SK-N-SH (cell line): ENCODE data around the gene RELCH. TPM values are rescaled to one million over a fixed set of nuclear protein-coding genes. Genes with fewer than 3 reads are reported as not detected.

Experiments used
- CTCF ChIA-PET: fragments of 300-600, 350-600 bp; formaldehyde crosslinking; extraction: SDS; loops from one replicate; lab custom pipeline; 2021; lab: Yijun Ruan, JAX
- POLR2A ChIA-PET: fragments of 350-600 bp; sonication (Branson Sonifier 250); formaldehyde crosslinking; extraction: SDS; loops from one replicate; lab custom pipeline; 2020; ENCODE audit warnings: antibody characterized with exemption, inconsistent platforms; lab: Yijun Ruan, JAX
- DNase-seq: peaks from one replicate; pipeline ENCODE4 v3.0.0; 2012
- H2AFZ ChIP-seq: fragments of 200-600 bp; sonication (generic); 2 replicates; pipeline ENCODE4 v1.8.1; 2016; ENCODE audit warnings: antibody characterized with exemption, mild to moderate bottlenecking, low read depth
- H3F3A ChIP-seq: fragments of 200-600 bp; sonication (generic); replicated peaks from 2 replicates; pipeline ENCODE3; 2016; ENCODE audit warnings: antibody characterized with exemption, mild to moderate bottlenecking; ENCODE audit not compliant: insufficient read depth
- H3K27ac ChIP-seq, 2 experiments: fragments of 200-500 bp in 1 of 2; fragments of 200-600 bp in 1 of 2; sonication (Bioruptor generic) in 1 of 2; sonication (generic), shearing (Covaris generic) in 1 of 2; 2 replicates each; pipeline versions ENCODE4 v1.5.1 to v1.6.1; 2014 to 2016; ENCODE audit warnings: low read depth in 2 of 2, inconsistent platforms in 1 of 2, low read length in 1 of 2, mild to moderate bottlenecking in 1 of 2, mixed read lengths in 1 of 2
- H3K27me3 ChIP-seq: fragments of 200-600 bp; sonication (generic), shearing (Covaris generic); 2 replicates; pipeline ENCODE4 v1.6.1; 2016; ENCODE audit warnings: mixed run types; ENCODE audit not compliant: insufficient read depth
- H3K36me3 ChIP-seq, 2 experiments: fragments of 200-500 bp in 1 of 2; fragments of 200-600 bp in 1 of 2; sonication (Bioruptor generic) in 1 of 2; sonication (generic) in 1 of 2; replicated peaks in 1 of 2; 2 replicates each; pipeline versions ENCODE3 to v1.5.1; 2014 to 2016; ENCODE audit warnings: low read length in 1 of 2, mild to moderate bottlenecking in 1 of 2; ENCODE audit not compliant: insufficient read depth in 2 of 2, control insufficient read depth in 1 of 2
- H3K4me1 ChIP-seq, 2 experiments: fragments of 200-500 bp in 1 of 2; fragments of 200-600 bp in 1 of 2; sonication (Bioruptor generic) in 1 of 2; sonication (generic), shearing (Covaris generic) in 1 of 2; 2 replicates each; pipeline versions ENCODE4 v1.5.1 to v1.6.1; 2014 to 2016; ENCODE audit warnings: low read depth in 1 of 2, low read length in 1 of 2, mixed run types in 1 of 2; ENCODE audit not compliant: insufficient read depth in 2 of 2, control insufficient read depth in 1 of 2
- H3K4me2 ChIP-seq: fragments of 200-600 bp; sonication (generic), shearing (Covaris generic); 2 replicates; pipeline ENCODE4 v1.6.1; 2017; ENCODE audit warnings: mixed run types
- H3K4me3 ChIP-seq, 2 experiments: fragments of 200-500 bp in 1 of 2; fragments of 200-600 bp in 1 of 2; sonication (Bioruptor generic) in 1 of 2; sonication (generic), shearing (Covaris generic) in 1 of 2; 2 replicates each; pipeline versions ENCODE4 v1.5.1 to v1.8.1; 2014 to 2016; ENCODE audit warnings: low read depth in 2 of 2, inconsistent platforms in 1 of 2, low read length in 1 of 2, mild to moderate bottlenecking in 1 of 2, mixed read lengths in 1 of 2, moderate library complexity in 1 of 2
- H3K79me2 ChIP-seq: fragments of 200-600 bp; sonication (generic); 2 replicates; pipeline ENCODE4 v1.8.1; 2017; ENCODE audit warnings: mild to moderate bottlenecking; ENCODE audit not compliant: insufficient read depth
- H3K9ac ChIP-seq: fragments of 200-600 bp; sonication (generic); 2 replicates; pipeline ENCODE4 v1.6.1; 2017; ENCODE audit warnings: mixed run types
- H3K9me2 ChIP-seq: fragments of 200-600 bp; sonication (generic); 2 replicates; pipeline ENCODE4 v1.6.1; 2017; ENCODE audit warnings: mixed run types
- H3K9me3 ChIP-seq: fragments of 200-600 bp; sonication (generic); 2 replicates; pipeline ENCODE4 v1.6.1; 2017; ENCODE audit warnings: mixed run types, mild to moderate bottlenecking, moderate library complexity
- H4K20me1 ChIP-seq: fragments of 200-600 bp; sonication (generic); 2 replicates; pipeline ENCODE4 v1.6.1; 2017; ENCODE audit warnings: mild to moderate bottlenecking, mixed run types; ENCODE audit not compliant: insufficient read depth
- CHD2 ChIP-seq: fragments of 150-350 bp; IDR thresholded peaks from 2 replicates; pipeline ENCODE4 v1.6.1; 2018; ENCODE audit warnings: low read length; ENCODE audit not compliant: partially characterized antibody
- ELF1 ChIP-seq: IDR thresholded peaks from 2 replicates; pipeline ENCODE4 v1.4.0; 2012
- EZH2phosphoT487 ChIP-seq: fragments of 200-600 bp; sonication (generic); IDR thresholded peaks from 2 replicates; pipeline ENCODE4 v1.6.1; 2017; ENCODE audit warnings: low read depth, mixed run types, mild to moderate bottlenecking, antibody characterized with exemption, moderate library complexity, borderline replicate concordance
- FOSL2 ChIP-seq: IDR thresholded peaks from 2 replicates; pipeline ENCODE4 v1.4.0; 2012; ENCODE audit warnings: low read depth, mild to moderate bottlenecking, moderate library complexity, borderline replicate concordance
- GABPA ChIP-seq: IDR thresholded peaks from 2 replicates; pipeline ENCODE4 v1.4.0; 2012; ENCODE audit warnings: low read depth, mild to moderate bottlenecking
- GATA2 ChIP-seq: sonication (generic); formaldehyde crosslinking; IDR thresholded peaks from 2 replicates; pipeline ENCODE4 v1.5.0; 2020; ENCODE audit warnings: mild to moderate bottlenecking, missing genetic modification reagents
- JUND ChIP-seq: IDR thresholded peaks from 2 replicates; pipeline ENCODE4 v1.4.0; 2012
- MAX ChIP-seq: IDR thresholded peaks from 2 replicates; pipeline ENCODE4 v1.4.0; 2012; ENCODE audit warnings: low read depth
- MEF2A ChIP-seq: IDR thresholded peaks from 2 replicates; pipeline ENCODE4 v1.4.0; 2012; ENCODE audit warnings: low read depth, borderline replicate concordance
- MXI1 ChIP-seq: IDR thresholded peaks from 2 replicates; pipeline ENCODE4 v1.6.1; 2012; ENCODE audit warnings: mild to moderate bottlenecking, low read depth, low read length, improper control_type of control experiment
- NFIC ChIP-seq: IDR thresholded peaks from 2 replicates; pipeline ENCODE4 v1.4.0; 2012; ENCODE audit warnings: borderline replicate concordance
- POLR2AphosphoS5 ChIP-seq: IDR thresholded peaks from 2 replicates; pipeline ENCODE4 v1.6.1; 2012; ENCODE audit warnings: low read depth, low read length
- RAD21 ChIP-seq: IDR thresholded peaks from 2 replicates; pipeline ENCODE4 v1.6.1; 2012; ENCODE audit warnings: mild to moderate bottlenecking, low read length
- RXRA ChIP-seq: IDR thresholded peaks from 2 replicates; pipeline ENCODE4 v1.4.0; 2012; ENCODE audit warnings: low read depth, mild to moderate bottlenecking, borderline replicate concordance
- SIN3A ChIP-seq: IDR thresholded peaks from 2 replicates; pipeline ENCODE4 v1.6.1; 2012; ENCODE audit warnings: low read depth, mild to moderate bottlenecking, low read length, moderate library complexity, borderline replicate concordance
- TAF1 ChIP-seq: IDR thresholded peaks from 2 replicates; pipeline ENCODE4 v1.6.1; 2012; ENCODE audit warnings: low read depth, mild to moderate bottlenecking, low read length, moderate library complexity, borderline replicate concordance
- TCF12 ChIP-seq: IDR thresholded peaks from 2 replicates; pipeline ENCODE4 v1.4.0; 2012
- TEAD4 ChIP-seq: IDR thresholded peaks from 2 replicates; pipeline ENCODE4 v1.4.0; 2012; ENCODE audit warnings: mild to moderate bottlenecking, borderline replicate concordance; ENCODE audit not compliant: insufficient read depth
- USF1 ChIP-seq: IDR thresholded peaks from 2 replicates; pipeline ENCODE4 v1.4.0; 2012; ENCODE audit warnings: low read depth, borderline replicate concordance
- USF2 ChIP-seq: fragments of 150-350 bp; IDR thresholded peaks from 2 replicates; pipeline ENCODE4 v1.6.1; 2017; ENCODE audit warnings: antibody characterized with exemption, low read length, low read depth, borderline replicate concordance
- ZBTB33 ChIP-seq: IDR thresholded peaks from 2 replicates; pipeline ENCODE4 v1.4.0; 2012; ENCODE audit warnings: low read depth, borderline replicate concordance
- WGBS: methylation state at CpG from one replicate; pipeline ENCODE4 v1.1.6; 2017; ENCODE audit warnings: low lambda C conversion rate; 5-methylcytosine and 5-hydroxymethylcytosine counted together
- polyA plus RNA-seq, 3 experiments: library from polyadenylated mRNA; depleted of rRNA; stranded (reverse); fragments of >200 nt; gene quantifications; 2 replicates each; pipeline ENCODE4 v1.2.3, GENCODE V29; 2012

RELCH gene
- polyA plus RNA-seq, 1 of the 3 experiments (the other 2 are of a cell fraction) = 7.4 TPM

GRCh38 chr18:62347089-62347506, 160.0 kb downstream of the RELCH start (continued):
- TF ChIP-seq ZBTB33 = no peak
- TF ChIP-seq NFIC = no peak
- TF ChIP-seq GABPA = no peak

GRCh38 chr18:62348474-62348873, 161.4 kb downstream of the RELCH start:
- no peak for TF ChIP-seq SIN3A
- TF ChIP-seq USF1 = no peak
- no peak for TF ChIP-seq NFIC
- no peak for TF ChIP-seq ELF1
- no peak for TF ChIP-seq ZBTB33
- no peak for TF ChIP-seq USF2
- no peak for TF ChIP-seq MEF2A
- TF ChIP-seq RAD21 = no peak
- POLR2A ChIA-PET = no interaction called here
- Histone ChIP-seq H2AFZ (no peak overlapping the region), H3K4me1 (no peaks in the 10 kb centered on the region; a peak in 1 of 4 replicates), H4K20me1 (no peaks in the 10 kb centered on the region), H3K79me2 (no peaks in the 10 kb centered on the region), H3K9ac (no peak overlapping the region), H3K27me3 (no peaks in the 10 kb centered on the region), H3F3A (no peaks in the 10 kb centered on the region), H3K36me3 (no peaks in the 10 kb centered on the region), H3K9me2 (no peaks in the 10 kb centered on the region), H3K27ac (no peak overlapping the region), H3K4me3 (no peak overlapping the region), H3K9me3 (no peaks in the 10 kb centered on the region), H3K4me2 (no peak overlapping the region)
- WGBS = 85% methylated on average over 4 of the region's 4 CpGs
- no peak for DNase-seq
- CTCF ChIA-PET = interaction anchor here (1.3 kb wide), 1 partner anchor 236 kb away, joined by 3 read pairs; no protein-coding TSS in a partner anchor

- H3K4me1 ChIP-seq = no peaks in the 10 kb centered on the region
- ChIA-PET POLR2A (no interaction called here), CTCF (no interaction called here)
- DNase-seq = no peak
- H3K4me3 ChIP-seq = no peak overlapping the region
- H3K27ac ChIP-seq = no peak overlapping the region
- no peaks in the 10 kb centered on the region for H3F3A ChIP-seq
- no peaks in the 10 kb centered on the region for H3K79me2 ChIP-seq
- H2AFZ ChIP-seq = no peak overlapping the region
- no peak overlapping the region for H3K9ac ChIP-seq
- WGBS = 89% methylated on average over 7 of the region's 7 CpGs
- H3K9me2 ChIP-seq = no peaks in the 10 kb centered on the region
- no peaks in the 10 kb centered on the region for H3K36me3 ChIP-seq
- no peaks in the 10 kb centered on the region for H3K27me3 ChIP-seq
- no peak overlapping the region for H3K4me2 ChIP-seq
- H4K20me1 ChIP-seq = no peaks in the 10 kb centered on the region
- no peaks in the 10 kb centered on the region for H3K9me3 ChIP-seq
- TF ChIP-seq EZH2phosphoT487 (no peak), JUND (no peak), NFIC (no peak), RXRA (no peak), MXI1 (no peak), MAX (no peak), TEAD4 (no peak), FOSL2 (no peak), ELF1 (no peak), TCF12 (no peak), USF1 (no peak), TAF1 (no peak), GATA2 (CRISPR knock-in tag) (no peak), POLR2AphosphoS5 (no peak), CHD2 (no peak)
Measured at GRCh38 chr18:62353170-62353569, 166.1 kb downstream of the RELCH start.
